ENCODE results near the gene ZNF511.

Gene ZNF511

GRCh38 chr10:133335246-133336117, 26.8 kb downstream of the ZNF511 start:
- DNase-seq (ENCODE audit: low spot score), result peak; percentile 26

GRCh38 chr10:133336118-133336576, 27.4 kb downstream of the ZNF511 start:
- no peak for DNase-seq (ENCODE audit: low spot score)

DNA sequence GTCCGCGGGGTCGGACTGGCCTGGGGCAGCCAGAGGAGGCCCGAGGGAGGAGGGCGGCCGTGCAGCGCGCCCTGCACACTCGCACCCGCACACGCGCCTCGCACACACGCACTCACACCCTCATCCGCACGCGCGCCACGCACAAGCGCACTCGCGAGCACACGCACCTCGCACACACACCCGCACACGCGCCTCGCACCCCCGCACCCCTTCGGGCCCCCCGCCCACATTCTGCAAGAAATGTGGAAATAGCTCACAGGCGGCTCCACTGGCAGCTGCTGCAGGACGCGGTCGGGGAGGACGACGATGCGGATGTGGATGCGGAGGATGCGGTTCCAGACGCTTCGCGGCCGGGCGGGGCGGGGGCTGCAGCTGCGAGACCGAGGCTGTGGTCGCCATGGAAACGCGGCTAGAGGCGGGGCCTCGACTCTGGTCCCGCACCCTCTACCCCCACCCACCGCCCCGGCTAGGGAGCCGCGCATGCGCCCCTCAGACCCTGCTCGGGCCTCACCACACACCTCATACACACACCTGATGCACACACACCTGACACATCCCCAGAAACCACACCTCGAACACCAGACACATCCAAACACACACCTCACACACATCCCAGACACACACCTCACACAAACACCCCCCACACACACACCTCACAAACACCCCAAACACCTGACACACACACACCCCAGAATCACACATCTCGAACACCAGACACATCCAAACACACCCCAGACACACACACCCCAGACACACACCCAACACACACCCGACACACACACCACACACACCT, 28.1 kb downstream of the ZNF511 start, which contains the start of gene CALY:
CALY (minus strand) TSS at position 320 of the 793 bp plus-strand sequence. CDS start 7,907 bp downstream, outside the sequence.
- DNase-seq (ENCODE audit: low spot score), result no peak

GRCh38 chr10:133337370-133337725, 28.6 kb downstream of the ZNF511 start:
- DNase-seq (ENCODE audit: low spot score), result no peak

- no peak for DNase-seq (ENCODE audit: low spot score)
Measured at GRCh38 chr10:133338080-133339071, 29.7 kb downstream of the ZNF511 start.

DNA sequence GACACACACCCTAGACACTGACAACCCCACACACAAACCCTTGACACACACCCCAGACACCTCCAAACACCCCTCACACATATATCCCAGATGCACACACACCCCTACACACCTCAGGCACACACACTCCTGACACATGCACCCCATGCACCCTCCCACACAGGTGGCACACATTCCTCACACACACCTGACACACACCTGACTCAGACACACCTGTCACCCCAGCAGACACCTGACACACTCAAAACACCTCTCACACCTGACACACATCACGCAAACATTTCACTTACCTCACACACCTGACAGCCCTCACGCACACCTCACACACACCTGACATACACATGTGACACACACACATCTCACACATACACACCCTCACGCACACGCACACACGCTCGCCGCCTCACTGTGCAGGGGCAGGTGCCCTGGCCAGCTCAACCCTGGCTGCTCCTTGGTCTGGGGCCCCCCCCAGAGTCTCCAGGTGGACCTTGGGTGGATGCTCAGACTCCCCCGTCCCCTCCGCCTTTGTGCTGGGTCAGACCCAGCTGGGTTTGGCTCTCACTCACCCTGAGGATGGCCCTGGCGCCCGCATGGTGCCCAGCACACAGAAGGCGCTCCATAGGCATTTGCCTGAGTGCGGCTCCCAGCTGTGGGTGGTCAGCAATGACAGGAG, 31.1 kb downstream of the ZNF511 start:
- no peak for DNase-seq (ENCODE audit: low spot score)

GRCh38 chr10:133341983-133342382, 33.3 kb downstream of the ZNF511 start:
- DNase-seq (ENCODE audit: low spot score), result no peak

DNA sequence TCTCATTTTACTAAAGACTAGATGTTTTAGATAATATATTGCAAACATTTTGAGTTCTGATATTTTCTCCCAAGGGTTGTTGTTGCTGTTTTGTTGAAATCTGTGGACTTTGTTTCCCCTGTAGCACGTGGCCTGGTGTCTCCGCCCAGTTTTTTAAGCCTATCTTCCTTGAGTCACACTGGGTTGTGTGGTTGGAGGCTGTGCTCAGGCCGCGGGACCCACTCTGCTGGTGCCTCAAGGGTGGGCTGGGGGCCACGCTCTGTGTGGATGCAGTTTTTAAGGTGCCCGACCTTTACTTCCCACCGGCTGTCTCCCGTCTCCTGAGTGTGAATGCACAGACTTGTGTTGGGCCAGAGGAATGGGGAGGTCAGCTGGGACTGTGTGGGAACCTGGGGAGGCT, 34.2 kb downstream of the ZNF511 start:
- DNase-seq (ENCODE audit: low spot score), result no peak

GRCh38 chr10:133343558-133343957, 34.8 kb downstream of the ZNF511 start:
- DNase-seq (ENCODE audit: low spot score), result no peak

- no peak for DNase-seq (ENCODE audit: low spot score)
Measured at GRCh38 chr10:133344236-133344635, 35.5 kb downstream of the ZNF511 start.

DNA sequence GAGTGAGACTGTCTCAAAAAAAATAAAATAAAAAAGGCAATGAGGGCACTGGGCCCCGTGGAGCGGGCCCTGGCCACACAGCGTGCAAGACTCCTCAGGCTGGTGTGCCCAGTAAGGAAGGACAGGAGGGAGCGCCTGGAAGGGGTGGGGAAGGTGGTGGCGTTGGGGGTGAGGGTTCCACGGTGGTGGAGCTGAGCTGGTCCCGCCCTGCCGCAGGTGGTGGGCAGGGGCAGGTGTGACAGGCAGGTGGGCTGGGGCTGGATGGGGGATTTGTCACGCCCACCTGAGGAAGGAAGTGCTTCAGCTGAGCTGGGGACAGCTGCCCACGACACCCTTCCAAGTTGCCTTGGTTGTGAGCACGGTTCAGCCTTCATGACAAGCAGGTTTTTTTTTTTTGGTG, 37.7 kb downstream of the ZNF511 start:
- DNase-seq (ENCODE audit: low spot score), result no peak

DNA sequence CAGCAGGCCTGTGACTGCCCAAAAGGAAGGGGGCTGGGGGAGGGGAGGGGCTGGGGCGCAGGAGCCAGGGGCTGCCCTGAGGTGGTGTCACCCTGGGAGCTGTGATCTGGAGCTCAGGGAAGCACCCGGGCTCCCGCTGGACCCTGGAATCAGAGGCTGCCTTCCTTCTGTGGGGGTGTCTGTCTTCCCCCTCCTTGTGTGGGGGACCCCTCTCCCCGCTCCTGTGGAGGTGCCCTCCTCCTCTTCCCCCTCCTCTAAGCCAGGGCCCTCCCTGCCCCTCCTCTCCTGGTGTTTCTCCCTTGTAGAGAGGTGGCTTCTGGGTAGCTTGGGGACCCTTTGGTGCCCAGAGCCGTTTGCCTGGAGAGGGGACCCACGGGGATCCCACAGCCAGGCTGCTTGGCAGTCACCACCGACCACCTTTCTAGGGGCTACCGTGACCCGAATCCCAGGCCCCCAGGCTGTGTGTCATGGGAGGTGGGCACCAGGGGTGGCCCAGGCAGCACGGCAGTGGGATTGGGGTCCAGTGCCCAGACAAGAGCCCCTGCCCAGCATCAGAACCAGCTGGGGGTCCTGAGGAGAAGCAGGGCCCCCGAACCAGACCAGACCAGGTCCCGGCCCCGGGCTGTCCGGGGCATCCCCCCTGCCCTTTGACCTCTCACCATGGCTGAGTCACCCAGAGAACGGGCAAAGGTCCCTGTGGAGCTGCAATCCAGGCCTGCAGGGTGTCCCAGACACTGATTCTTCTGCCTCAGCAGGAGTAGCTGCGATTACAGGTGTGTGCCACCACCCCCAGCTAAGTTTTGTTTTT, 39.2 kb downstream of the ZNF511 start:
- DNase-seq (ENCODE audit: low spot score), result no peak

- DNase-seq (ENCODE audit: low spot score), result no peak
Measured at GRCh38 chr10:133349160-133349568, 40.5 kb downstream of the ZNF511 start.

DNA sequence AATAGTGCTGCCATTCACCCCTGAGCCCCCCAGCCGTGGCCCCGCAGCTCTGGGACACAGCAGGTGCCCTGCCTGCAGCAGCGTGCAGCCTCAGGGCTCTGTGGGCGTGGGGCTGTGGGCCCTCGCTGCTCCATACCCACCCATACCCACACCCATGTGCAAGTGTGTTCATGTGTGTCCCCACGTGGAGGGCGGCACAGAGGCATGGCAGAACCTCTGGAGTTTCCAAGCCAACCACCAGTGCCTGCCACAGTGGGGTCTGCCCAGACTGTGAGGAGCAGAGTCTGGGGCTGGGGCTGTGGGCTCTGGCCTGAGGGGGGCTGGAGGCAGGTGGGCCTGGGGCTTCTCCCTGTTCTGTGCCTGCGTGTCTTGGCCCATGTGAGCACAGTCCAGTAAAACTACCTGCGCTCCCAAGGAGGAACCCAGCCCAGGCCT, 40.9 kb downstream of the ZNF511 start:
- no peak for DNase-seq (ENCODE audit: low spot score)

GRCh38 chr10:133350283-133350949, 41.7 kb downstream of the ZNF511 start:
- DNase-seq (ENCODE audit: low spot score), result no peak

DNA sequence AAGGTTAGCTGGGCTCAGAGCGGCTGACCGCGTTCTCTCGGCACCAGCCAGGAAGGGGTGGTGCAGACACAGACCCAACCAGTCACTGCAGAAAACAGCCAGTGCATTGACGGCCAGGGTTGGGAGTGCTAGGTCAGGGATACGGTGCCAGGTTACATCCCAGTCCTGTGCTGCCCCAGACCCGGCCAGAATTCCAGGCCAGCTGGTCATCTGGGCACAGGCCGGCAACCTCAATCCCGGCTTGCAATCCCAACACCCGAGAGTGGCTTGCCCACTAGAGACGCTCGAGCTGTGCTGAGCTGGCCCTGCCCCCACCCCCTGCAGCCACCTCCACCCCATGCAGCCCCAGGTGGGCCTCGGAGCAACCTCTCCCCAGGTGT, 42.2 kb downstream of the ZNF511 start:
- no peak for DNase-seq (ENCODE audit: low spot score)

GRCh38 chr10:133351408-133352318, 42.9 kb downstream of the ZNF511 start:
- DNase-seq (ENCODE audit: low spot score), result no peak

GRCh38 chr10:133353202-133353959, 44.7 kb downstream of the ZNF511 start:
- no peak for DNase-seq (ENCODE audit: low spot score)
